Panc1 (cell line): ENCODE results near the gene ZNF583. TPM values are rescaled to one million over a fixed set of nuclear protein-coding genes. Genes with fewer than 3 reads are reported as not detected.

Source experiments
- ATAC-seq: fragments of 200-7000 bp; cut with Tn5 transposase; 2 replicates; pipeline ENCODE4 v1.9.1; 2020; ENCODE audit warnings: mild to moderate bottlenecking, moderate library complexity
- BruUV-seq: library from RNA; stranded (reverse); fragments of 400-500 nt; replicated peaks from 2 replicates; lab custom pipeline; 2021; lab: Mats Ljungman, UMichigan
- CTCF ChIA-PET: fragments of 300-600 bp; sonication (Branson Sonifier 250); formaldehyde crosslinking; loops from one replicate; lab custom pipeline; 2022; ENCODE audit warnings: antibody characterized with exemption; lab: Charles Lee
- POLR2A ChIA-PET: fragments of 300-600 bp; sonication (Branson Sonifier 250); formaldehyde crosslinking; loops from one replicate; lab custom pipeline; 2022; ENCODE audit warnings: antibody characterized with exemption; lab: Charles Lee
- DNase-seq: peaks from one replicate; pipeline ENCODE4 v3.0.0-alpha.2; 2010; ENCODE audit warnings: low read depth, low spot score
- H3K27ac ChIP-seq: 2 replicates; pipeline ENCODE4 v1.5.1; 2011; ENCODE audit warnings: mild to moderate bottlenecking, low read length, inconsistent platforms
- H3K27me3 ChIP-seq: fragments of 200-500 bp; sonication (Bioruptor generic); 2 replicates; pipeline ENCODE4 v1.6.0; 2014; ENCODE audit warnings: low read length, inconsistent platforms; ENCODE audit not compliant: control insufficient read depth, insufficient read depth
- H3K36me3 ChIP-seq: fragments of 200-500 bp; sonication (Bioruptor generic); 2 replicates; pipeline ENCODE4 v1.5.1; 2014; ENCODE audit warnings: inconsistent platforms, mild to moderate bottlenecking, low read length, moderate library complexity; ENCODE audit not compliant: control insufficient read depth, insufficient read depth
- H3K4me1 ChIP-seq: 2 replicates; pipeline ENCODE4 v1.5.1; 2011; ENCODE audit warnings: inconsistent platforms, mild to moderate bottlenecking, low read length, moderate library complexity; ENCODE audit not compliant: control insufficient read depth, insufficient read depth
- H3K4me3 ChIP-seq, 2 experiments: 2 replicates each; pipeline ENCODE4 v1.5.1; 2011 to 2012; ENCODE audit warnings: low read depth in 2 of 2, low read length in 2 of 2, mild to moderate bottlenecking in 2 of 2, inconsistent platforms in 1 of 2, moderate library complexity in 1 of 2
- H3K9me3 ChIP-seq: fragments of 200-500 bp; sonication (Bioruptor generic); 2 replicates; pipeline ENCODE4 v1.5.1; 2014; ENCODE audit warnings: low read depth, mild to moderate bottlenecking, inconsistent platforms, low read length, moderate library complexity; ENCODE audit not compliant: control insufficient read depth, insufficient read depth
- POLR2AphosphoS5 ChIP-seq: IDR thresholded peaks from 2 replicates; pipeline ENCODE4 v1.6.1; 2012; ENCODE audit warnings: mild to moderate bottlenecking, low read depth, low read length, moderate library complexity
- REST ChIP-seq, 2 experiments: IDR thresholded peaks; 2 replicates each; pipeline ENCODE4 v1.6.1; 2011 to 2012; ENCODE audit warnings: low read depth in 2 of 2, control low read depth in 1 of 2, low read length in 1 of 2, mild to moderate bottlenecking in 1 of 2, moderate library complexity in 1 of 2; ENCODE audit not compliant: insufficient read depth in 1 of 2
- SIN3A ChIP-seq: IDR thresholded peaks from 2 replicates; pipeline ENCODE4 v1.6.1; 2012; ENCODE audit warnings: low read depth, mild to moderate bottlenecking, low read length, moderate library complexity, borderline replicate concordance; ENCODE audit not compliant: insufficient read depth
- TCF7L2 ChIP-seq: IDR thresholded peaks from 2 replicates; pipeline ENCODE4 v1.6.1; 2011; ENCODE audit warnings: mild to moderate bottlenecking, low read depth, low read length, inconsistent platforms
- in situ Hi-C: cut with HindIII; loops from 2 replicates; pipeline ENCODE4 v1.10.0; 2016; ENCODE audit warnings: low sequenced_read_pairs, low pct_unique_long_range_greater_than_20kb
- intact Hi-C: fragments of 100-400 bp; cut with micrococcal nuclease; formaldehyde crosslinking; loops from one replicate; pipeline ENCODE4 v1.10.0; 2022; ENCODE audit not compliant: unreplicated experiment
- total RNA-seq: library from RNA; stranded (reverse); gene quantifications from one replicate; pipeline ENCODE4 v1.2.1, GENCODE V29; 2021; ENCODE audit not compliant: unreplicated experiment
- TF ChIP-seq, protein P1 (sequence below): fragments of 450-650 bp; IDR thresholded peaks from 2 replicates; pipeline ENCODE4 v1.5.1; 2017; ENCODE audit warnings: mild to moderate bottlenecking

The ZNF583 gene
- total RNA-seq, 1 experiment from 2014 or later, result 6.1 TPM

GRCh38 chr19:56356944-56357343 is 47.2 kb upstream of the ZNF583 start:
- CTCF ChIA-PET, result no interaction called here
- ATAC-seq (no peak), DNase-seq (no peak)
- no peaks in the 10 kb centered on the region for H3K27me3 ChIP-seq
- H3K4me1 ChIP-seq, result no peaks in the 10 kb centered on the region
- no peaks in the 10 kb centered on the region for H3K36me3 ChIP-seq
- intact Hi-C loops (no loop called here), in situ Hi-C loops (no loop called here)
- no peak for TF ChIP-seq TCF7L2
- TF ChIP-seq REST (IDR thresholded peaks at IDR 0.05; ENCODE audit: insufficient read depth in 1 of 2, low read depth in 2 of 2, low read length in 1 of 2), result no peak
- TF ChIP-seq POLR2AphosphoS5, result no peak
- TF ChIP-seq SIN3A, result no peak
- TF ChIP-seq, protein P1, sequence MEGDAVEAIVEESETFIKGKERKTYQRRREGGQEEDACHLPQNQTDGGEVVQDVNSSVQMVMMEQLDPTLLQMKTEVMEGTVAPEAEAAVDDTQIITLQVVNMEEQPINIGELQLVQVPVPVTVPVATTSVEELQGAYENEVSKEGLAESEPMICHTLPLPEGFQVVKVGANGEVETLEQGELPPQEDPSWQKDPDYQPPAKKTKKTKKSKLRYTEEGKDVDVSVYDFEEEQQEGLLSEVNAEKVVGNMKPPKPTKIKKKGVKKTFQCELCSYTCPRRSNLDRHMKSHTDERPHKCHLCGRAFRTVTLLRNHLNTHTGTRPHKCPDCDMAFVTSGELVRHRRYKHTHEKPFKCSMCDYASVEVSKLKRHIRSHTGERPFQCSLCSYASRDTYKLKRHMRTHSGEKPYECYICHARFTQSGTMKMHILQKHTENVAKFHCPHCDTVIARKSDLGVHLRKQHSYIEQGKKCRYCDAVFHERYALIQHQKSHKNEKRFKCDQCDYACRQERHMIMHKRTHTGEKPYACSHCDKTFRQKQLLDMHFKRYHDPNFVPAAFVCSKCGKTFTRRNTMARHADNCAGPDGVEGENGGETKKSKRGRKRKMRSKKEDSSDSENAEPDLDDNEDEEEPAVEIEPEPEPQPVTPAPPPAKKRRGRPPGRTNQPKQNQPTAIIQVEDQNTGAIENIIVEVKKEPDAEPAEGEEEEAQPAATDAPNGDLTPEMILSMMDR, result no peak
- H3K9me3 ChIP-seq, result no peaks in the 10 kb centered on the region
- H3K4me3 ChIP-seq, result no peak overlapping the region
- H3K27ac ChIP-seq, result no peak overlapping the region
- no TSS peak for BruUV-seq
- POLR2A ChIA-PET, result no interaction called here

- Histone ChIP-seq H3K4me3 (no peak overlapping the region), H3K36me3 (no peaks in the 10 kb centered on the region), H3K4me1 (no peaks in the 10 kb centered on the region), H3K9me3 (no peaks in the 10 kb centered on the region), H3K27ac (no peak overlapping the region), H3K27me3 (no peaks in the 10 kb centered on the region)
- intact Hi-C loops, result no loop called here
- ChIA-PET POLR2A (no interaction called here), CTCF (no interaction called here)
- ATAC-seq, result no peak
- in situ Hi-C loops, result no loop called here
- DNase-seq, result no peak
- no TSS peak for BruUV-seq
- TF ChIP-seq, protein P1, result no peak
- TF ChIP-seq TCF7L2, result no peak
- TF ChIP-seq SIN3A, result no peak
- TF ChIP-seq REST (IDR thresholded peaks at IDR 0.05; ENCODE audit: insufficient read depth in 1 of 2, low read depth in 2 of 2, low read length in 1 of 2), result no peak
- TF ChIP-seq POLR2AphosphoS5, result no peak
Measured at GRCh38 chr19:56360841-56361240, 43.3 kb upstream of the ZNF583 start.
